DMS153 (cell line): ENCODE measurements around the gene ISG20.

Experiments
- DNase-seq: peaks from one replicate; lab custom pipeline; 2025; lab: John Stamatoyannopoulos, UW

The ISG20 gene

DNA sequence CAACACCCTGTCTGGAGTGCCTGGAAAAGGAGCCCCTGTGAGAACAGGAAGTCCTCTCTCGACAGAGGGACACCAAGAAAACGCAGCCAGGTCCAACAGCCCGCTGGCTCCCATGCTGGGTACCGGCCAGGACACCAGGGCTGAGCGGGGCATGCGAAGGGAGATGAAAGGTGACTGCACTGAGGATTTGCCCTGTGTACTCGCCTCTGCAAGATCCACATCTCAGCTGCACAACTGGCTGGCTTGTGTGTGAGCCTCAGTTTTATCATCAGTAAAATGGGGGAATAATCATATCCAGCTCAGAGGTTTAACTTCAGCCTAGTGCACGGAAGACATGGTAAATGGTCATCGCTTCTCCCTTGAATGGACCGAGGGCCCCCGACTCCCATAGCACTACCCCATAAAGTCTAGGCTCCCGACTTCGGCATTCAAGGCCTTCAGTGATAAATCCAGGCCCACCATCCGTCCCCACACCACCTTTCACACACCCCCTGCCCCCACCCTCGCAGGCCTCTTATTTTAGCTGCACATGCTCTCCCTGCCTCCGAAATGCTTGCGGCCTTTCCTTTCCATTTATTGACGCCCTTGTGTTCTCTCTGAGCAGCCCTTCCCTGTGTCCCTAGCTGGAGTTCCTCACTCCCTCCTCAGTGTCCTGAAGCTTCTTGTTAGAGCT lies 15.8 kb downstream of the ISG20 start:
- no peak for DNase-seq

- no peak for DNase-seq
Observed at GRCh38 chr15:88655103-88655553, 16.3 kb downstream of the ISG20 start.

- no peak for DNase-seq
Observed at GRCh38 chr15:88655800-88656488, 17.1 kb downstream of the ISG20 start.

GRCh38 chr15:88656760-88657221 lies 18.0 kb downstream of the ISG20 start:
- no peak for DNase-seq

DNA sequence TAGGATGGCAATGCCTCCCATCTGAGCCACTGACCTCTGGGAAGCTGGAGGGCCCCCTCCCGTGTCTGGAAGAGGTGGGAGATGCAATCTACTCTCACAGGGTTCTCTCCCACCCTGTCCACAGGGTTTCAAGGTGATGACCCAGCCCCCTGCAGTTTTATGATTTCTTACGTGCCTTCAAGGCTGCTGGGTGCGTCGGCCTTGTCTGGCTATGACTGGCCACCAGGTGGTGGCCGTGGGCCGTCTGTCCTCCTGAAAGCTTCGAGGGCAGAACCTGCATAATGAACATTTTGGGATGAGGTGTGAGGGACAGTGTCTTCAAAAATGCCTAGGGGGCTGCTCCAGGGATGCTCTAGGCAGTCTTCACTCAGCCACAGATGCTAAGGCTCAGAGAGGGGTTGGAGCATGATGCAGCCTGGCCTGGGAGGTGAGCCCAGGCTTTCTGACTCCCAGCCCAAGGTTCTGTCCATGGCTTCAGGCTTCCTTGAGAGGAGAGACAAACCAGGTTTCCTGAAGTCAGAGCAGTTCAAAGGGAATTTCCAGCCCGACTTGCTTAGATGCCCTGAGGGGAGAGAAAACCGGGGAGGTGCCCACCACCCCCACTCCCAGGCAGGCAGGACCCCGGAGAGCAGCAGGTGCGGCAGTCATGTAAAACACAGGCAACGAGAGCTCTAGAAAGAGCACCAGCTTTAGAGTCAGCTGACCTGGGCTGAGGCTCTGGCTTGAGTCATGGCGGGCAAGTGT lies 18.7 kb downstream of the ISG20 start:
- DNase-seq = no peak

- no peak for DNase-seq
Observed at GRCh38 chr15:88658070-88658965, 19.5 kb downstream of the ISG20 start.

DNA sequence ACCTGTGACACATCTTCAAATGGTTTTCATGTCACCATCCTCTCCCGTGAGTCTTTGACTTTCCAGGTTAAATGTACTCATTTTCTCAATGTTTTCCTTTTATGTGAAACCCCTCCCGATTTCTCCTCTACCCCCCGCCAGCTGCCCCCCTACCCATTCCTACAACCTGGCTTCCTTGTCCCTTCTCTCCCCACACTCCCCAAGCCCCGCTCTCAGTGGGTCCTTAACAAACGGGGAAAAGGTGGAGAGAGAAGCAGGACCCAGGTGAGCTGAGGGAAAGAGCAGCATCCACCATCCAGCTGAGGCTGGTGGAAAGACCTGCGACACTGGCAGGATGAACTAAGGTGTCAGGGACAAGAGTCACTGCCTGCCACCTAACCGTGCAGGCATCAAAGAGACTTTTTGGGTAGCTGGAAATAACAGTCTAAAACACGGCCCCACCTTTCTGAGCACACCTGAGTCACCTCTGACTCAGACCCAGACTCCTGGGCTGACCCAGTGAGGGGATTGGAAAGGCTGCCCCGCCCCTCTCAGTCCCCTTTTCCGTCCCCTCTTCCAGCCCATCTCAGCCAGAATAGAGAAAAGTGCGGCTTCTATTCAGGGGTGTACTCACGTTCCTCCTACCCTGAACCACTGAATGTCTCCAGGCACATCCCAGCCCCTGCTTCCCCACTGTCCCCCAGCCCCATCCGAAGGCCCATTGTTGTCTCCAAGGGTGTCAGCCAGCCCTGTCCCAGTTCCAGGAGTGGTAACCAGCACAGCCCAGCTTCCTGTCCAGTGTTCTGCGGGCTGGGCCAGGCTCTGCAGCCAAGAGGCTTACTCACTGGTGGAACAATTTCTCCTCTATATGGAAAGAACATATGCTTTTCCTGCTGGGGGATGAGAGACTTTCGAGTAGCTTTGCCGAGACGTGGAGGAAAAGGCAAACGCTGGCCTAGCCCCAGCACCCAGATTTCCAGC lies 20.4 kb downstream of the ISG20 start:
- no peak for DNase-seq

- no peak for DNase-seq
Observed at GRCh38 chr15:88661041-88661700, 22.4 kb downstream of the ISG20 start.

- DNase-seq = no peak
Observed at GRCh38 chr15:88661761-88662556, 23.1 kb downstream of the ISG20 start.

- no peak for DNase-seq
Observed at GRCh38 chr15:88663141-88663621, 24.4 kb downstream of the ISG20 start.

- no peak for DNase-seq
Observed at GRCh38 chr15:88664151-88664778, 25.4 kb downstream of the ISG20 start.

DNA sequence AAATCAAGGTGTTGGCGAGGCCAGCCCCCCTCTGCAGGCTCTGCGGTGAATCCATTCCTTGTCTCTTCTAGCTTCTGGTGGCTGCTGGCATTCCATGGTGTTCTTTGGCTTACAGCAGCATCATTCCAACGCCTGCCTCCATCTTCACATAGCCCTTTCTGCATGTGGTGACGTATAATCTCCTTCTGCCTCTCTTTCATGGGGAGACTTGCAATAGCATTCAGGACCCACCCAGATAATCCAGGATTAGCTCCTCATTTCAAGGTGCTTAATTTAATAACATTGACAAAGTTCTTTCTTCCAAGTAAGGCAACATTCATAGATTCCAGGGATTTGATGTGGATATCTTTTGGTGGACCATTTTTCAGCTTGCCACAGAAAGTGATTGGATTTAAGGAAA lies 35.8 kb downstream of the ISG20 start:
- no peak for DNase-seq

GRCh38 chr15:88678755-88679154 lies 39.9 kb downstream of the ISG20 start:
- no peak for DNase-seq

DNA sequence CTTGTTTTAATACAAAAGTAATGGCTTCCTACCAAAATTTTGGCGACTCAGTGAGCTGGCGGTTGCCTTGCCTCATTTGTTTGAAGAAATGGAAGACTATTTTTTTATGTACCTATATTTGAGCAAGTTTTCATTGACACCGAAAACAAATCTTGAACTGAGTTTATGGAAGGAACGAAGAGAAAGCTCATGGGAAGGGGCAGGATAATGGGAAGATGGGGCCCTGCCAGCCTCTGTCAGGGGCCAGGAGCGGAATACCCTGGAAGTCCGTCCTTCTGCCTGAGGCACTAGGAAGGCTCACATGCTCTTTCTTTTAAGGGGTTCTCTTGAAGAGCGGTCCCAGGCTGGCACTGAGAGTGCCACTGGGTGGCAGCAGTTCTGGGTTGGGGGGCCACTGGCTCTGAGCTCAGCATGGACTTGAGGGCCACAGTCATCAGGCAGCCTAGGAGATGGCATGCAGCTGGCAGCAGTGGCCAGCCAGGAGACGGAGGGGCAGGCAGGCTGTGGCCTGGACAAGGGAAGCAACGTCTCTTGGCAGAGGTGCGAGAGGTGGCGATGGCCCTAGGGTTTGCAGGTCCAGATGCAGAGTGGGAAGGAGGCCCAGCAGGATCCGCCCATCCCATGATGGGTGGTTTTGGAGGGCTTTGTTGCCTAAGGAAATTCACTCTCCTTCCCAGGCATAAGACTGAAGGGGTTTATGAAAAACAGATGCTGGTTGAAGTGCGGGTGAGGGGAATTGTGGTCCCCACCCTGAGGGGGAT lies 41.6 kb downstream of the ISG20 start:
- DNase-seq = no peak

- DNase-seq = no peak
Observed at GRCh38 chr15:88681610-88682221, 42.9 kb downstream of the ISG20 start.

- DNase-seq = no peak
Observed at GRCh38 chr15:88684345-88684744, 45.5 kb downstream of the ISG20 start.

DNA sequence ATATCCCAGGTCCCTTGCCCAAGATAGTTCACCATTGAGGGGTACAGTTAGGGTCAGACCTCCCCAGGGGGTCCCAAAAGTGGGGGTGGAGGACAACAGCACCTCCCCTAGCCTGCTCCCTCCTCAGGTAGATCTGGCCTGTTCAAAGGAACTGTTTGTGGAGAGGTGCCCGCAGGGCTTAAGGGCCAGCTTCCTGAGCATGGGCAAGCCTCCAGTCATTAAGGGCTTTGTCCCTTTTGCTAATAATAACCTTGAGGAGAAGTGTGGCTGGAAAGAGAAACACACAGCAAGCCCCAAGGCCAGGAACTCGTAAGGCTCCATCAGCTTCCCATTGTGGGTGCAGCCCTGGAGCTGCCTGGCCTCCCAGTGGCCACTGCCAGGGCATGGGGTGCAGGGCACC lies 47.4 kb downstream of the ISG20 start:
- DNase-seq = no peak
